ENCODE data around the gene NEIL1.

GRCh38 chr15:75364881-75365280, 18.0 kb downstream of the NEIL1 start:
- TF ChIP-seq YY1 (IDR thresholded peaks at IDR 0.05; ENCODE audit: insufficient read depth, insufficient read length) (no peak), SUZ12 (IDR thresholded peaks at IDR 0.05; ENCODE audit: extremely low read depth, insufficient read depth, insufficient read length) (no peak)
